HEK293 (cell line): ENCODE results near the gene P2RY2.

Source experiments
- CTCF ChIA-PET: fragments of 350-600 bp; formaldehyde crosslinking; extraction: SDS; loops from one replicate; lab custom pipeline; 2021; ENCODE audit warnings: antibody characterized with exemption; lab: Yijun Ruan, JAX
- POLR2A ChIA-PET: fragments of 300-600 bp; formaldehyde crosslinking; extraction: SDS; loops from one replicate; lab custom pipeline; 2020; ENCODE audit warnings: antibody characterized with exemption, inconsistent platforms; lab: Yijun Ruan, JAX
- H3K27ac ChIP-seq: fragments of 200-500 bp; sonication (Bioruptor generic); 2 replicates; pipeline ENCODE4 v1.5.1; 2014; ENCODE audit warnings: low read depth, low read length, control low read depth, inconsistent platforms; ENCODE audit errors: extremely low read depth
- H3K36me3 ChIP-seq, 2 experiments: fragments of 200-500 bp in 1 of 2; sonication (Bioruptor generic) in 1 of 2; 1 replicate in 1 of 2; 2 replicates in 1 of 2; pipeline ENCODE4 v1.5.1; 2014 to 2017; ENCODE audit warnings: inconsistent platforms in 2 of 2, low read length in 2 of 2; ENCODE audit not compliant: control insufficient read depth in 2 of 2, insufficient read depth in 1 of 2
- H3K4me1 ChIP-seq: fragments of 200-500 bp; sonication (Bioruptor generic); 2 replicates; pipeline ENCODE4 v1.5.1; 2014; ENCODE audit warnings: mild to moderate bottlenecking, low read length, inconsistent platforms; ENCODE audit not compliant: control insufficient read depth, insufficient read depth
- H3K4me3 ChIP-seq: 2 replicates; pipeline ENCODE4 v1.5.1; 2011; ENCODE audit warnings: low read depth, mild to moderate bottlenecking, control low read depth, low read length, moderate library complexity
- H3K9me3 ChIP-seq: fragments of 200-500 bp; sonication (Bioruptor generic); 2 replicates; pipeline ENCODE4 v1.5.1; 2014; ENCODE audit warnings: low read depth, low read length, inconsistent platforms; ENCODE audit not compliant: control insufficient read depth, insufficient read depth
- HOXA7 ChIP-seq: sonication (generic); formaldehyde crosslinking; IDR thresholded peaks from 2 replicates; pipeline ENCODE4 v1.8.1; 2022; ENCODE audit warnings: missing genetic modification reagents, borderline replicate concordance
- KLF1 ChIP-seq: fragments of 450-650 bp; formaldehyde crosslinking; IDR thresholded peaks from 2 replicates; pipeline ENCODE4 v1.5.1; 2016; ENCODE audit warnings: missing biosample characterization, missing genetic modification characterization
- KLF10 ChIP-seq: fragments of 450-650 bp; IDR thresholded peaks from 2 replicates; pipeline ENCODE4 v1.5.1; 2018; ENCODE audit warnings: missing biosample characterization, mild to moderate bottlenecking, missing genetic modification characterization
- PRDM1 ChIP-seq: fragments of 450-650 bp; formaldehyde crosslinking; IDR thresholded peaks from 2 replicates; pipeline ENCODE4; 2016; ENCODE audit warnings: missing biosample characterization, missing genetic modification characterization
- TRIM28 ChIP-seq: IDR thresholded peaks from 2 replicates; pipeline ENCODE4 v1.6.1; 2011; ENCODE audit warnings: low read length, control low read depth, borderline replicate concordance
- YY1 ChIP-seq: fragments of 450-650 bp; formaldehyde crosslinking; IDR thresholded peaks from 2 replicates; pipeline ENCODE4 v1.5.1; 2018; ENCODE audit warnings: missing biosample characterization, missing genetic modification characterization
- ZNF114 ChIP-seq: fragments of 450-650 bp; formaldehyde crosslinking; IDR thresholded peaks from 2 replicates; pipeline ENCODE4 v1.5.0; 2017; ENCODE audit warnings: missing biosample characterization, missing genetic modification characterization
- ZNF157 ChIP-seq: fragments of 450-650 bp; formaldehyde crosslinking; IDR thresholded peaks from 2 replicates; pipeline ENCODE4 v1.5.1; 2016; ENCODE audit warnings: missing biosample characterization, missing genetic modification characterization
- ZNF16 ChIP-seq: fragments of 450-650 bp; formaldehyde crosslinking; IDR thresholded peaks from 2 replicates; pipeline ENCODE4 v1.5.1; 2016; ENCODE audit warnings: low read depth, missing biosample characterization, missing genetic modification characterization
- ZNF211 ChIP-seq: fragments of 450-650 bp; formaldehyde crosslinking; IDR thresholded peaks from 2 replicates; pipeline ENCODE4 v1.5.1; 2016; ENCODE audit warnings: low read depth, missing biosample characterization, missing genetic modification characterization
- ZNF266 ChIP-seq: fragments of 450-650 bp; formaldehyde crosslinking; IDR thresholded peaks from 2 replicates; pipeline ENCODE4 v1.5.1; 2016; ENCODE audit warnings: missing biosample characterization, missing genetic modification characterization, low read depth
- ZNF366 ChIP-seq: fragments of 450-650 bp; formaldehyde crosslinking; conservative IDR thresholded peaks from 2 replicates; pipeline ENCODE4 v1.5.1; 2016; ENCODE audit warnings: missing biosample characterization, missing genetic modification characterization
- ZNF549 ChIP-seq: fragments of 450-650 bp; IDR thresholded peaks from 2 replicates; pipeline ENCODE4 v1.5.1; 2018; ENCODE audit warnings: missing biosample characterization, missing genetic modification characterization, mild to moderate bottlenecking, inconsistent platforms, moderate library complexity
- ZNF561 ChIP-seq: fragments of 450-650 bp; IDR thresholded peaks from 2 replicates; pipeline ENCODE4 v1.5.1; 2018; ENCODE audit warnings: missing biosample characterization, missing genetic modification characterization, borderline replicate concordance
- ZNF621 ChIP-seq: fragments of 450-650 bp; formaldehyde crosslinking; IDR thresholded peaks from 2 replicates; pipeline ENCODE4 v1.5.1; 2017; ENCODE audit warnings: missing biosample characterization, missing genetic modification characterization
- ZNF747 ChIP-seq: fragments of 450-650 bp; formaldehyde crosslinking; IDR thresholded peaks from 2 replicates; pipeline ENCODE4 v1.5.1; 2016; ENCODE audit warnings: missing biosample characterization, missing genetic modification characterization
- TF ChIP-seq, protein P1 (sequence below): fragments of 450-650 bp; formaldehyde crosslinking; IDR thresholded peaks from 2 replicates; pipeline ENCODE4 v1.5.1; 2016; ENCODE audit warnings: missing biosample characterization, missing genetic modification characterization
- TF ChIP-seq, protein P2 (sequence below): fragments of 450-650 bp; formaldehyde crosslinking; IDR thresholded peaks from 2 replicates; pipeline ENCODE4 v1.5.1; 2016; ENCODE audit warnings: missing biosample characterization, missing genetic modification characterization
- TF ChIP-seq, protein P3 (sequence below): fragments of 450-650 bp; formaldehyde crosslinking; IDR thresholded peaks from 2 replicates; pipeline ENCODE4 v1.5.1; 2016; ENCODE audit warnings: missing biosample characterization, missing genetic modification characterization, low read depth
- TF ChIP-seq, protein P4 (sequence below): fragments of 450-650 bp; formaldehyde crosslinking; IDR thresholded peaks from 2 replicates; pipeline ENCODE4 v1.5.1; 2016; ENCODE audit warnings: missing biosample characterization, missing genetic modification characterization, borderline replicate concordance
- TF ChIP-seq, protein P5 (sequence below): fragments of 450-650 bp; formaldehyde crosslinking; IDR thresholded peaks from 2 replicates; pipeline ENCODE4 v1.5.1; 2017; ENCODE audit warnings: missing biosample characterization, missing genetic modification characterization
- TF ChIP-seq, protein P6 (sequence below): fragments of 450-650 bp; formaldehyde crosslinking; IDR thresholded peaks from 2 replicates; pipeline ENCODE4 v1.5.1; 2016; ENCODE audit warnings: missing biosample characterization, missing genetic modification characterization

Gene P2RY2

DNA sequence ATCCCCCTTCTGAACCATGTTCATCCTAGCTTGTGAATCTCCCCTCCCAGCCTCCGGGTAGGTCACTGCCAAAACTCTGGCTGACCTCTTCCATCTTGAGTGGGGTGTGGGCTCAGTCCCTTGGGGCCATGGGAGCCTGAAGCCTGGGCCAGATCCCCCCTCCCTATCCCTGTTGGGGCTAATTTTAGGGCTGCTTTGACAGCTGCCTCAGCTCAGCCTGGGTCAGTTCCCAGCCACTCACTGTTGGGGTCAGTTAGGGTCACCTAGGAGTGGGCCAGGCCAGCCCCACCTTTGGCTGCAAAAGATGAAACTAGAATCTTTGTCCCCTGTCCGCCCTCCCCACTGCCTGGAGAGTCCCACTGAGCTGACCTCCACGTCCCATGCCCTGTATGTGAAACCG is 29.8 kb upstream of the P2RY2 start:
- Histone ChIP-seq H3K36me3 (no peaks in the 10 kb centered on the region), H3K9me3 (no peaks in the 10 kb centered on the region), H3K4me3 (no peak overlapping the region), H3K27ac (no peak overlapping the region), H3K4me1 (no peaks in the 10 kb centered on the region)
- CTCF ChIA-PET, result interaction anchor here (0.6 to 1.0 kb wide), 3 partner anchors 55 to 357 kb away, joined by 3 read pairs; no protein-coding TSS in a partner anchor
- no peak for TF ChIP-seq ZNF266 (tag by site-specific recombination)
- no peak for TF ChIP-seq HOXA7 (CRISPR knock-in tag)
- TF ChIP-seq ZNF747 (tag by site-specific recombination), result no peak
- TF ChIP-seq, protein P1, sequence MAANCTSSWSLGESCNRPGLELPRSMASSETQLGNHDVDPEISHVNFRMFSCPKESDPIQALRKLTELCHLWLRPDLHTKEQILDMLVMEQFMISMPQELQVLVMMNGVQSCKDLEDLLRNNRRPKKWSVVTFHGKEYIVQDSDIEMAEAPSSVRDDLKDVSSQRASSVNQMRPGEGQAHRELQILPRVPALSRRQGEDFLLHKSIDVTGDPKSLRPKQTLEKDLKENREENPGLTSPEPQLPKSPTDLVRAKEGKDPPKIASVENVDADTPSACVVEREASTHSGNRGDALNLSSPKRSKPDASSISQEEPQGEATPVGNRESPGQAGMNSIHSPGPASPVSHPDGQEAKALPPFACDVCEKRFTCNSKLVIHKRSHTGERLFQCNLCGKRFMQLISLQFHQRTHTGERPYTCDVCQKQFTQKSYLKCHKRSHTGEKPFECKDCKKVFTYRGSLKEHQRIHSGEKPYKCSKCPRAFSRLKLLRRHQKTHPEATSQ (tag by site-specific recombination), result no peak
- TF ChIP-seq ZNF621 (tag by site-specific recombination), result no peak
- TF ChIP-seq KLF10, result no peak
- TF ChIP-seq ZNF549 (tag by site-specific recombination), result no peak
- TF ChIP-seq, protein P2, sequence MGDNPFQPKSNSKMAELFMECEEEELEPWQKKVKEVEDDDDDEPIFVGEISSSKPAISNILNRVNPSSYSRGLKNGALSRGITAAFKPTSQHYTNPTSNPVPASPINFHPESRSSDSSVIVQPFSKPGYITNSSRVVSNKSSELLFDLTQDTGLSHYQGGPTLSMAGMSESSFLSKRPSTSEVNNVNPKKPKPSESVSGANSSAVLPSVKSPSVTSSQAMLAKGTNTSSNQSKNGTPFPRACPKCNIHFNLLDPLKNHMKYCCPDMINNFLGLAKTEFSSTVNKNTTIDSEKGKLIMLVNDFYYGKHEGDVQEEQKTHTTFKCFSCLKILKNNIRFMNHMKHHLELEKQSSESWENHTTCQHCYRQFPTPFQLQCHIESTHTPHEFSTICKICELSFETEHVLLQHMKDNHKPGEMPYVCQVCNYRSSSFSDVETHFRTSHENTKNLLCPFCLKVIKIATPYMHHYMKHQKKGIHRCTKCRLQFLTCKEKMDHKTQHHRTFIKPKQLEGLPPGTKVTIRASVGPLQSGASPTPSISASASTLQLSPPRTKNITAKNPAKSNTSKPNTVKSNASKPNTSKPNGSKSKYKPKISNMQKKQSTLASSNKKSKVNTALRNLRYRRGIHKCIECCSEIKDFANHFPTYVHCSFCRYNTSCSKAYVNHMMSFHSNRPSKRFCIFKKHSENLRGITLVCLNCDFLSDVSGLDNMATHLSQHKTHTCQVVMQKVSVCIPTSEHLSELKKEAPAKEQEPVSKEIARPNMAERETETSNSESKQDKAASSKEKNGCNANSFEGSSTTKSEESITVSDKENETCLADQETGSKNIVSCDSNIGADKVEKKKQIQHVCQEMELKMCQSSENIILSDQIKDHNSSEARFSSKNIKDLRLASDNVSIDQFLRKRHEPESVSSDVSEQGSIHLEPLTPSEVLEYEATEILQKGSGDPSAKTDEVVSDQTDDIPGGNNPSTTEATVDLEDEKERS (tag by site-specific recombination), result no peak
- TF ChIP-seq ZNF561, result no peak
- TF ChIP-seq ZNF157 (tag by site-specific recombination), result no peak
- TF ChIP-seq, protein P3, sequence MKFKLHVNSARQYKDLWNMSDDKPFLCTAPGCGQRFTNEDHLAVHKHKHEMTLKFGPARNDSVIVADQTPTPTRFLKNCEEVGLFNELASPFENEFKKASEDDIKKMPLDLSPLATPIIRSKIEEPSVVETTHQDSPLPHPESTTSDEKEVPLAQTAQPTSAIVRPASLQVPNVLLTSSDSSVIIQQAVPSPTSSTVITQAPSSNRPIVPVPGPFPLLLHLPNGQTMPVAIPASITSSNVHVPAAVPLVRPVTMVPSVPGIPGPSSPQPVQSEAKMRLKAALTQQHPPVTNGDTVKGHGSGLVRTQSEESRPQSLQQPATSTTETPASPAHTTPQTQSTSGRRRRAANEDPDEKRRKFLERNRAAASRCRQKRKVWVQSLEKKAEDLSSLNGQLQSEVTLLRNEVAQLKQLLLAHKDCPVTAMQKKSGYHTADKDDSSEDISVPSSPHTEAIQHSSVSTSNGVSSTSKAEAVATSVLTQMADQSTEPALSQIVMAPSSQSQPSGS (tag by site-specific recombination), result no peak
- TF ChIP-seq, protein P4, sequence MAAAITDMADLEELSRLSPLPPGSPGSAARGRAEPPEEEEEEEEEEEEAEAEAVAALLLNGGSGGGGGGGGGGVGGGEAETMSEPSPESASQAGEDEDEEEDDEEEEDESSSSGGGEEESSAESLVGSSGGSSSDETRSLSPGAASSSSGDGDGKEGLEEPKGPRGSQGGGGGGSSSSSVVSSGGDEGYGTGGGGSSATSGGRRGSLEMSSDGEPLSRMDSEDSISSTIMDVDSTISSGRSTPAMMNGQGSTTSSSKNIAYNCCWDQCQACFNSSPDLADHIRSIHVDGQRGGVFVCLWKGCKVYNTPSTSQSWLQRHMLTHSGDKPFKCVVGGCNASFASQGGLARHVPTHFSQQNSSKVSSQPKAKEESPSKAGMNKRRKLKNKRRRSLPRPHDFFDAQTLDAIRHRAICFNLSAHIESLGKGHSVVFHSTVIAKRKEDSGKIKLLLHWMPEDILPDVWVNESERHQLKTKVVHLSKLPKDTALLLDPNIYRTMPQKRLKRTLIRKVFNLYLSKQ (tag by site-specific recombination), result no peak
- no peak for TF ChIP-seq PRDM1 (tag by site-specific recombination)
- TF ChIP-seq ZNF16, result no peak
- no peak for TF ChIP-seq ZNF211
- no peak for TF ChIP-seq ZNF114 (tag by site-specific recombination)
- TF ChIP-seq, protein P5, sequence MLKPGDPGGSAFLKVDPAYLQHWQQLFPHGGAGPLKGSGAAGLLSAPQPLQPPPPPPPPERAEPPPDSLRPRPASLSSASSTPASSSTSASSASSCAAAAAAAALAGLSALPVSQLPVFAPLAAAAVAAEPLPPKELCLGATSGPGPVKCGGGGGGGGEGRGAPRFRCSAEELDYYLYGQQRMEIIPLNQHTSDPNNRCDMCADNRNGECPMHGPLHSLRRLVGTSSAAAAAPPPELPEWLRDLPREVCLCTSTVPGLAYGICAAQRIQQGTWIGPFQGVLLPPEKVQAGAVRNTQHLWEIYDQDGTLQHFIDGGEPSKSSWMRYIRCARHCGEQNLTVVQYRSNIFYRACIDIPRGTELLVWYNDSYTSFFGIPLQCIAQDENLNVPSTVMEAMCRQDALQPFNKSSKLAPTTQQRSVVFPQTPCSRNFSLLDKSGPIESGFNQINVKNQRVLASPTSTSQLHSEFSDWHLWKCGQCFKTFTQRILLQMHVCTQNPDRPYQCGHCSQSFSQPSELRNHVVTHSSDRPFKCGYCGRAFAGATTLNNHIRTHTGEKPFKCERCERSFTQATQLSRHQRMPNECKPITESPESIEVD (tag by site-specific recombination), result no peak
- POLR2A ChIA-PET, result no interaction called here

DNA sequence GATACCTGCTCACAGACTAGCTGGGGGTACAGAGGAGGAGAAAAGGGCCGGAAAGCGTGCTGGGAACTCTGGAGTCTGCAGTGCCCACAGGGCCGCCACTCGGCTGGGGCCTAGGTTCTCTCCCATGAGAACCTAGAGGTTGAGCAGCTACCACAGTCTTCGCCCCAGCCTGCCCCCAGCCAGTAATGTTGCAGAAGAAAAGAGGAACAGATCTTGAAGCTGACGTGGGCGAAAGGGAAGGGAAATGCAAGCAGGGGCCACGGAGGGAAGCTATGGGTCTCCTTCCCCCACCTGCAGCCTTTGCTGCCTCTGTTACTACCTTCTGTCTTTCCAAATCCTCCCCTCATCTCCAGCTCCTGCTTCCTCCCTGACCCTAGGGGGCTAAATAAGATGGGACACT is 28.8 kb upstream of the P2RY2 start:
- Histone ChIP-seq H3K36me3 (no peaks in the 10 kb centered on the region), H3K9me3 (no peaks in the 10 kb centered on the region), H3K27ac (no peak overlapping the region), H3K4me1 (no peaks in the 10 kb centered on the region), H3K4me3 (no peak overlapping the region)
- CTCF ChIA-PET, result interaction anchor here (0.6 to 1.0 kb wide), 5 partner anchors 47 to 580 kb away, joined by 3 to 4 read pairs (median 3); no protein-coding TSS in a partner anchor
- POLR2A ChIA-PET, result no interaction called here
- TF ChIP-seq, protein P6, sequence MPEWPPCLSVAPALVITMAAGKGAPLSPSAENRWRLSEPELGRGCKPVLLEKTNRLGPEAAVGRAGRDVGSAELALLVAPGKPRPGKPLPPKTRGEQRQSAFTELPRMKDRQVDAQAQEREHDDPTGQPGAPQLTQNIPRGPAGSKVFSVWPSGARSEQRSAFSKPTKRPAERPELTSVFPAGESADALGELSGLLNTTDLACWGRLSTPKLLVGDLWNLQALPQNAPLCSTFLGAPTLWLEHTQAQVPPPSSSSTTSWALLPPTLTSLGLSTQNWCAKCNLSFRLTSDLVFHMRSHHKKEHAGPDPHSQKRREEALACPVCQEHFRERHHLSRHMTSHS (tag by site-specific recombination), result no peak
- TF ChIP-seq, protein P5 (tag by site-specific recombination), result no peak
- TF ChIP-seq YY1 (tag by site-specific recombination) (no peak), ZNF549 (tag by site-specific recombination) (no peak), ZNF366 (no peak), KLF1 (no peak), TRIM28 (no peak)
- TF ChIP-seq, protein P1 (tag by site-specific recombination), result no peak
